ENCODE data around the gene HELZ2. TPM values are rescaled to one million over a fixed set of nuclear protein-coding genes. Genes with fewer than 3 reads are reported as not detected.

The HELZ2 gene
- total and polyA plus RNA-seq, 2 of the 4 experiments (the other 2 are of a cell fraction) = 4.7 to 10.6 TPM

DNA sequence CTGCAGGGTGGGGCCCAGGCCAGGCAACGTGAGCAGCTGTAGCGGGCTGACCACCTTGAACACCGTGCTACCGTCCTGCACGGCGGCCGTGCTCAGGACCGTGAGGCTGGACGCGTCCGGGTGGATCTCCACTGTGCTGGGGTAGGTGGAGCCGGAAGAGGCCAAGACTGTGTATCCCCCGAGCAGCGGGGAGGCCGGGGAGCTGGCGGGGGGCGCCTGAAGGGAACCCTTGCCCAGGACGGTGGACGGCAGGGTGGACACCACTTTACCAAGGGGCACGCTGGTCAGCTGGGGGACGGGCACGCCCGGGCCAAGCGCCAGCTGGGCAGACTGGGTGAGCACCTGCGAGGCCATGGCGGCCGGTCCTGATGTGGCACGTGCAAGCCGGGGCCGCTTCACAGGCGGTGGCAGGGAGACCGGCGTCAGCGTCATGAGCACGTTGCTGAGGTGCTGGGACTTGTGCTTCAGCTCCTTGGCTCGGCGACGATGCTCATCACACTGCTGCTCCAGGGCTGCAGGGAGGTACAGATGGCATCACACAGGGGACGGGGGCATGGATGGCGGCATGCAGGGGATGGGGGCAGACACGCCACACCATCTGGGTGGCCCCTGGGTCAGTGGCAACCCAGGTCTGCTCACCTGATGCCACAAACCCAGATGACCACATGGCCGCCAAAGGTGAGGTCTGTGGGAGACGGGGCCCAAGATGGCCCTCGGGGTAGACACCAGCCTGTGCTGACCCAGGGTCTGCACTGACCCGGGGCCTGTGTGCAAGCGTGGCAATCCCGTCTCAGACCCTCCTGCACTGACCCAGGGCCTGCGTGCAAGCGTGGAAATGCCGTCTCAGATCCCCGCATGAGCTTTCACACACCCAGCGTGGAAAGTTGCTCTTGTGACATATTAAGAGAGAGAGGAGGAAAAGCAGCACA, 16.4 kb upstream of the HELZ2 start:
- in situ Hi-C loops (cut with MboI; ENCODE audit: low sequenced_read_pairs) = no loop called here
- TF ChIP-seq RCOR1 (IDR thresholded peaks at IDR 0.05; ENCODE audit: insufficient replicate concordance, low read length) = no peak
- no peak for TF ChIP-seq CEBPB (IDR thresholded peaks at IDR 0.05; ENCODE audit: low read depth, low read length)
- no peak for TF ChIP-seq BHLHE40 (IDR thresholded peaks at IDR 0.05; ENCODE audit: low read depth, low read length)
- no peak for TF ChIP-seq MAZ (IDR thresholded peaks at IDR 0.05; ENCODE audit: borderline replicate concordance, low read depth, low read length)
- no peak for TF ChIP-seq NFE2L2 (IDR thresholded peaks at IDR 0.05; ENCODE audit: low read depth, low read length)
- no peak for TF ChIP-seq CHD1 (IDR thresholded peaks at IDR 0.05; ENCODE audit: low read depth, low read length)
- no peak for TF ChIP-seq ELK1 (IDR thresholded peaks at IDR 0.05; ENCODE audit: borderline replicate concordance, low read depth, low read length)
- no peak for TF ChIP-seq RFX5 (IDR thresholded peaks at IDR 0.05; ENCODE audit: low read depth, low read length)
- no peak for TF ChIP-seq SMC3 (IDR thresholded peaks at IDR 0.05; ENCODE audit: low read depth, low read length)
- no peak for TF ChIP-seq FOS (IDR thresholded peaks at IDR 0.05; ENCODE audit: low read depth, low read length)
- TF ChIP-seq, protein P1, sequence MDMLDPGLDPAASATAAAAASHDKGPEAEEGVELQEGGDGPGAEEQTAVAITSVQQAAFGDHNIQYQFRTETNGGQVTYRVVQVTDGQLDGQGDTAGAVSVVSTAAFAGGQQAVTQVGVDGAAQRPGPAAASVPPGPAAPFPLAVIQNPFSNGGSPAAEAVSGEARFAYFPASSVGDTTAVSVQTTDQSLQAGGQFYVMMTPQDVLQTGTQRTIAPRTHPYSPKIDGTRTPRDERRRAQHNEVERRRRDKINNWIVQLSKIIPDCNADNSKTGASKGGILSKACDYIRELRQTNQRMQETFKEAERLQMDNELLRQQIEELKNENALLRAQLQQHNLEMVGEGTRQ (IDR thresholded peaks at IDR 0.05; ENCODE audit: low read depth, low read length) = no peak
- no peak for TF ChIP-seq CTCF (conservative IDR thresholded peaks at IDR 0.05; ENCODE audit: low read depth, low read length)
- no peak for TF ChIP-seq MAFK (IDR thresholded peaks at IDR 0.05; ENCODE audit: low read depth, low read length)
- TF ChIP-seq MXI1 (IDR thresholded peaks at IDR 0.05; ENCODE audit: borderline replicate concordance, low read depth, low read length) = no peak

More for the DNA sequence above, 16.4 kb upstream of the HELZ2 start:
- WGBS, 2 experiments (ENCODE audit: extremely low coverage in 2 of 2, insufficient read length in 1 of 2) = 99% methylated on average over 20 of the region's 52 CpGs; no CpG with 5 or more reads in 1 of the 2 experiments
- Histone ChIP-seq H3K4ac (ENCODE audit: low read depth, low read length) (no peak overlapping the region), H3K79me1 (ENCODE audit: low read depth in 1 of 2, low read length in 2 of 2) (peaks cover 0 to 8% of the 10 kb centered on the region in 2 experiments; a peak in 2 of 4 replicates), H3K4me2 (ENCODE audit: low read depth, low read length) (no peak overlapping the region), H4K8ac (ENCODE audit: low read depth in 2 of 2, low read length in 2 of 2) (no peak overlapping the region), H2BK5ac (ENCODE audit: low read depth, low read length, poor library complexity, severe bottlenecking) (no peak overlapping the region), H3K23ac (ENCODE audit: low read depth, low read length) (no peak overlapping the region), H3K27ac (ENCODE audit: insufficient read depth, low read length) (no peak overlapping the region), H3K4me3 (ENCODE audit: insufficient read depth, low read depth, low read length) (no peak overlapping the region), H3K36me3 (ENCODE audit: control insufficient read depth, insufficient read depth, low read length) (peaks cover 44% of the 10 kb centered on the region), H2BK120ac (ENCODE audit: low read depth, low read length) (no peak overlapping the region), H3K9ac (ENCODE audit: low read depth, low read length) (no peak overlapping the region), H4K91ac (ENCODE audit: insufficient read depth, low read depth, low read length) (no peak overlapping the region), H2BK20ac (ENCODE audit: low read depth, low read length) (no peak overlapping the region), H2BK15ac (ENCODE audit: low read depth, low read length) (no peak overlapping the region), H4K20me1 (ENCODE audit: insufficient read depth, low read length) (no peaks in the 10 kb centered on the region; the same call in none of the 2 replicates), H2AK9ac (replicated peaks; ENCODE audit: low read depth, low read length, poor library complexity) (peak overlapping the region; percentile 20), H3K56ac (ENCODE audit: extremely low read depth, insufficient read depth, low read length) (no peak overlapping the region; the same call in 1 of the 2 replicates), H3K9me3 (ENCODE audit: control insufficient read depth, insufficient read depth, low read length) (no peaks in the 10 kb centered on the region), H3K27me3 (ENCODE audit: control insufficient read depth, insufficient read depth, low read length) (no peaks in the 10 kb centered on the region), H3K14ac (replicated peaks; ENCODE audit: low read depth, low read length) (no peak overlapping the region), H3K4me1 (ENCODE audit: control insufficient read depth, insufficient read depth, low read length) (peaks cover 7% of the 10 kb centered on the region), H4K5ac (ENCODE audit: low read depth, low read length) (no peak overlapping the region), H3K18ac (ENCODE audit: low read depth, low read length) (no peak overlapping the region), H3K9me1 (ENCODE audit: insufficient read depth, low read length) (peaks cover 4% of the 10 kb centered on the region; the same call in 1 of the 2 replicates), H2AFZ (replicated peaks; ENCODE audit: low read length, poor library complexity) (no peak overlapping the region), H2AK5ac (ENCODE audit: low read depth, low read length) (no peak overlapping the region)
- DNase-seq (no peak), ATAC-seq (ENCODE audit: low read depth) (no peak)
- POLR2A ChIA-PET (ENCODE audit: unreplicated experiment) = no interaction called here
- intact Hi-C loops (cut with micrococcal nuclease) = no loop called here
- dilution Hi-C loops (cut with HindIII; ENCODE audit: low sequenced_read_pairs, unreplicated experiment) = no loop called here
- CTCF ChIA-PET = no interaction called here
- BruUV-seq (replicated peaks) = no TSS peak
